Measurements from ENCODE around the gene INHBB. TPM values are rescaled to one million over a fixed set of nuclear protein-coding genes. Genes with fewer than 3 reads are reported as not detected.

Gene INHBB
- total RNA-seq, 1 experiment from 2014 or later: 0.27 TPM

DNA sequence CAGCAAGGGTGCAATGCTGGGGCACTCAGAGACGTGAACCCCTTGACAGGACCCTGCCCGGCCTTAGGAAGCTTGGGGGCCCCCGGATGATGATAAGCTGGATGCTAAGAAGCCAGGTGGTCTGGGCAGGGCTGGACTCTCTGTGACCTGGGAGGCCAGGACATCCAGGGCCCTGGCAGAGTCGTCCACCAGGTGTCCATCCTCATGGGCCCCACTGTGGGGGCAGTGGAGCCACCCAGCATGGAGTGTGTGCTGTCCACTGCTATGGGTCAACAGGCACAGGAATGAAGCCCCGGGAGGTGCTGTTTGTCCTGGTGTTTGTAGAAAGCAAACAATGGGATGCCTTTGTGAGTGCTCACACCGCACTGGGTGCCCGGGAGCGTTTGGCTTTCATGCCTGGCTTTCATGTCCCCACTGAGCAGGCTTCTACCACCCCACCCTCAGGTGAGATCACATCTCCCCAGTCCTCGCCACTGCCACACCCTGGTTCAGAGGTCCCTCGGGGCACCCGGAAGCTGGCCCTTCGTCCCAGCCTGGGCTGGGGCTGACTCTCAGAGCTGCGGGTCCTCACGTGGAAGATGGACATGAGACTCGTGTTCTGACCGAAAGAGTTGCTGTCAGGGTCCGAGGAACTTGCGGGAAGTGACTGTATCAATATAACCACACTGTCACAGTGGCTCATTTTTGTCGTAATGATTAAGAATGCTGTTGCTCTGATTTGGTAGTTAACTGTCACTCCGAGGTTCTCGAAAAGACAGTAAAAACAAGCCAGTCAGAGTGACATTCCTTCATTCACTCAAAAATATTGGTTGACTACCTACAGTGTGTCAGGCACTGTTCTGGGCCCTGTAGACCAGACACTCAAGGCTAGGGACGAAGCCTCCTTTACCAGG, 53.3 kb downstream of the INHBB start:
- ATAC-seq: peak; percentile 84
- no TSS peak for BruUV-seq (replicated peaks)
- Histone ChIP-seq H2AFZ (ENCODE audit: low read depth, low read length, poor library complexity, severe bottlenecking) (peak overlapping the region; percentile 57), H3K27ac (ENCODE audit: low read depth, low read length) (no peak overlapping the region), H3K9me3 (ENCODE audit: control insufficient read depth in 1 of 2, insufficient read depth in 1 of 2, low read depth in 1 of 2, low read length in 2 of 2) (no peaks in the 10 kb centered on the region), H3K9me2 (ENCODE audit: insufficient read depth) (no peaks in the 10 kb centered on the region), H3K9ac (ENCODE audit: low read length) (peak overlapping the region; percentile 7; the same call in 1 of the 2 replicates), H3K4me1 (ENCODE audit: control insufficient read depth in 1 of 2, insufficient read depth in 2 of 2, low read length in 2 of 2) (peaks cover 17 to 57% of the 10 kb centered on the region in 2 experiments), H4K20me1 (ENCODE audit: insufficient read depth) (no peaks in the 10 kb centered on the region), H3K4me3 (replicated peaks in 1 of 2; ENCODE audit: low read depth in 1 of 2, low read length in 2 of 2) (no peak overlapping the region), H3K27me3 (ENCODE audit: insufficient read depth, low read length) (no peaks in the 10 kb centered on the region), H3K36me3 (ENCODE audit: control insufficient read depth in 1 of 2, insufficient read depth in 2 of 2, low read length in 2 of 2) (no peaks in the 10 kb centered on the region), H3K4me2 (ENCODE audit: low read length) (peak overlapping the region; percentile 63), H3K79me2 (ENCODE audit: insufficient read depth, low read length) (no peaks in the 10 kb centered on the region)
- intact Hi-C loops (cut with micrococcal nuclease): no loop called here
- ChIA-PET RAD21 (ENCODE audit: low non-redundant PET in 1 of 2, low total read pairs in 2 of 2, uncharacterized antibody in 2 of 2, unreplicated experiment in 2 of 2) (no interaction called here), CTCF (no interaction called here), POLR2A (no interaction called here)
- TF ChIP-seq, protein P1, sequence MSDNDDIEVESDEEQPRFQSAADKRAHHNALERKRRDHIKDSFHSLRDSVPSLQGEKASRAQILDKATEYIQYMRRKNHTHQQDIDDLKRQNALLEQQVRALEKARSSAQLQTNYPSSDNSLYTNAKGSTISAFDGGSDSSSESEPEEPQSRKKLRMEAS (IDR thresholded peaks at IDR 0.05): peak; percentile 41
- 0 out of 2 replicates have a peak, but pooled peaks have one; percentile 16 for TF ChIP-seq SP1 (IDR thresholded peaks at IDR 0.05; ENCODE audit: low read depth)
- no peak for TF ChIP-seq POLR2A (IDR thresholded peaks at IDR 0.05; ENCODE audit: borderline replicate concordance, extremely low read depth, insufficient read depth, insufficient read length)
- no peak for TF ChIP-seq ELF1 (IDR thresholded peaks at IDR 0.05; ENCODE audit: borderline replicate concordance, low read depth)
- no peak; the same call in 1 of the 2 replicates for TF ChIP-seq FOSL1 (IDR thresholded peaks at IDR 0.05; ENCODE audit: low read depth)
- no peak for TF ChIP-seq ZNF274 (IDR thresholded peaks at IDR 0.05; ENCODE audit: low read depth, low read length)
- TF ChIP-seq EZH2 (IDR thresholded peaks at IDR 0.05): no peak
- TF ChIP-seq CEBPB (IDR thresholded peaks at IDR 0.05; ENCODE audit: low read depth): no peak
- TF ChIP-seq, protein P2, sequence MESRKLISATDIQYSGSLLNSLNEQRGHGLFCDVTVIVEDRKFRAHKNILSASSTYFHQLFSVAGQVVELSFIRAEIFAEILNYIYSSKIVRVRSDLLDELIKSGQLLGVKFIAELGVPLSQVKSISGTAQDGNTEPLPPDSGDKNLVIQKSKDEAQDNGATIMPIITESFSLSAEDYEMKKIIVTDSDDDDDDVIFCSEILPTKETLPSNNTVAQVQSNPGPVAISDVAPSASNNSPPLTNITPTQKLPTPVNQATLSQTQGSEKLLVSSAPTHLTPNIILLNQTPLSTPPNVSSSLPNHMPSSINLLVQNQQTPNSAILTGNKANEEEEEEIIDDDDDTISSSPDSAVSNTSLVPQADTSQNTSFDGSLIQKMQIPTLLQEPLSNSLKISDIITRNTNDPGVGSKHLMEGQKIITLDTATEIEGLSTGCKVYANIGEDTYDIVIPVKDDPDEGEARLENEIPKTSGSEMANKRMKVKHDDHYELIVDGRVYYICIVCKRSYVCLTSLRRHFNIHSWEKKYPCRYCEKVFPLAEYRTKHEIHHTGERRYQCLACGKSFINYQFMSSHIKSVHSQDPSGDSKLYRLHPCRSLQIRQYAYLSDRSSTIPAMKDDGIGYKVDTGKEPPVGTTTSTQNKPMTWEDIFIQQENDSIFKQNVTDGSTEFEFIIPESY (IDR thresholded peaks at IDR 0.05; ENCODE audit: extremely low read depth, insufficient replicate concordance, low read length): no peak
- no peak for TF ChIP-seq EGR1 (IDR thresholded peaks at IDR 0.05; ENCODE audit: low read depth)
- no peak for TF ChIP-seq ZFX (IDR thresholded peaks at IDR 0.05)
- no peak; the same call in 1 of the 2 replicates for TF ChIP-seq SIN3A (IDR thresholded peaks at IDR 0.05; ENCODE audit: low read depth)
- no peak for TF ChIP-seq SRF (IDR thresholded peaks at IDR 0.05; ENCODE audit: low read depth)
- TF ChIP-seq CBX3 (IDR thresholded peaks at IDR 0.05; ENCODE audit: low read depth): no peak
- no peak for TF ChIP-seq RAD21 (IDR thresholded peaks at IDR 0.05; ENCODE audit: low read depth)
- no peak for TF ChIP-seq TCF7L2 (IDR thresholded peaks at IDR 0.05; ENCODE audit: borderline replicate concordance, extremely low read depth, insufficient read depth, insufficient read length)
- TF ChIP-seq POLR2AphosphoS5 (IDR thresholded peaks at IDR 0.05; ENCODE audit: low read depth, low read length): no peak
- peak; percentile 41 for DNase-seq (ENCODE audit: low read depth, low spot score)

Measured in HCT116 (cell line).